Type B pancreatic cell (in vitro differentiated cells): ENCODE data around the gene PTPRU. TPM values are rescaled to one million over a fixed set of nuclear protein-coding genes. Genes with fewer than 3 reads are reported as not detected.

Experiments used
- DNase-seq: peaks from one replicate; pipeline ENCODE4 v3.0.0; 2021; ENCODE audit warnings: mixed read lengths; ENCODE audit not compliant: unreplicated experiment; ENCODE audit errors: extremely low spot score
- H3K27ac Mint-ChIP-seq: 2 replicates; pipeline ENCODE4 v1.8.0; 2021; ENCODE audit warnings: mild to moderate bottlenecking, mixed read lengths
- H3K27me3 Mint-ChIP-seq: 2 replicates; pipeline ENCODE4 v1.8.0; 2021; ENCODE audit warnings: mixed read lengths
- H3K36me3 Mint-ChIP-seq: 2 replicates; pipeline ENCODE4 v1.8.0; 2021; ENCODE audit warnings: mixed read lengths
- H3K4me1 Mint-ChIP-seq: one replicate; pipeline ENCODE4 v1.8.0; 2021; ENCODE audit warnings: mixed read lengths; ENCODE audit not compliant: unreplicated experiment
- H3K4me3 Mint-ChIP-seq: 2 replicates; pipeline ENCODE4 v1.8.0; 2021; ENCODE audit warnings: mild to moderate bottlenecking, mixed read lengths
- H3K9me3 Mint-ChIP-seq: 2 replicates; pipeline ENCODE4 v1.8.0; 2021; ENCODE audit warnings: mixed read lengths
- CTCF ChIP-seq: fragments of 200-600 bp; sonication (generic); conservative IDR thresholded peaks from 2 replicates; pipeline ENCODE4 v1.5.0; 2021; ENCODE audit warnings: antibody characterized with exemption, mild to moderate bottlenecking
- total RNA-seq: library from RNA; stranded (reverse); gene quantifications from 2 replicates; pipeline ENCODE4 v1.2.1, GENCODE V29; 2021; ENCODE audit warnings: low replicate concordance

The PTPRU gene
- total RNA-seq, 1 donor from 2014 or later = 66.6 TPM

GRCh38 chr1:29370067-29370466, 133.7 kb downstream of the PTPRU start:
- Mint-ChIP-seq H3K9me3 (no peaks in the 10 kb centered on the region), H3K27ac (no peak overlapping the region), H3K36me3 (no peaks in the 10 kb centered on the region), H3K4me3 (no peak overlapping the region), H3K4me1 (peaks cover 6% of the 10 kb centered on the region), H3K27me3 (peaks cover 33% of the 10 kb centered on the region)
- no peak for TF ChIP-seq CTCF
- DNase-seq = no peak

GRCh38 chr1:29371332-29371731, 135.0 kb downstream of the PTPRU start:
- TF ChIP-seq CTCF = no peak
- Mint-ChIP-seq H3K36me3 (no peaks in the 10 kb centered on the region), H3K4me1 (no peaks in the 10 kb centered on the region), H3K4me3 (no peak overlapping the region), H3K9me3 (no peaks in the 10 kb centered on the region), H3K27me3 (peaks cover 38% of the 10 kb centered on the region), H3K27ac (no peak overlapping the region)
- no peak for DNase-seq

- Mint-ChIP-seq H3K36me3 (no peaks in the 10 kb centered on the region), H3K27me3 (peaks cover 38% of the 10 kb centered on the region), H3K27ac (no peak overlapping the region), H3K9me3 (no peaks in the 10 kb centered on the region), H3K4me1 (no peaks in the 10 kb centered on the region), H3K4me3 (no peak overlapping the region)
- TF ChIP-seq CTCF = no peak
- no peak for DNase-seq
These were observed 135.8 kb downstream of the PTPRU start for GRCh38 chr1:29372108-29372507.

Other genes with a start within 250 kb of the PTPRU start
- 4.5 and 8.3 TPM in 2 replicates for gene TMEM200B, start 112.6 kb upstream of the PTPRU start, total RNA-seq
- 68.9 and 85.3 TPM in 2 replicates for gene SRSF4, start 54.6 kb upstream of the PTPRU start, total RNA-seq
- 28.7 and 30.5 TPM in 2 replicates for gene MECR, start 5.6 kb upstream of the PTPRU start, total RNA-seq